ENCODE results near the gene APBB2.

Gene APBB2

DNA sequence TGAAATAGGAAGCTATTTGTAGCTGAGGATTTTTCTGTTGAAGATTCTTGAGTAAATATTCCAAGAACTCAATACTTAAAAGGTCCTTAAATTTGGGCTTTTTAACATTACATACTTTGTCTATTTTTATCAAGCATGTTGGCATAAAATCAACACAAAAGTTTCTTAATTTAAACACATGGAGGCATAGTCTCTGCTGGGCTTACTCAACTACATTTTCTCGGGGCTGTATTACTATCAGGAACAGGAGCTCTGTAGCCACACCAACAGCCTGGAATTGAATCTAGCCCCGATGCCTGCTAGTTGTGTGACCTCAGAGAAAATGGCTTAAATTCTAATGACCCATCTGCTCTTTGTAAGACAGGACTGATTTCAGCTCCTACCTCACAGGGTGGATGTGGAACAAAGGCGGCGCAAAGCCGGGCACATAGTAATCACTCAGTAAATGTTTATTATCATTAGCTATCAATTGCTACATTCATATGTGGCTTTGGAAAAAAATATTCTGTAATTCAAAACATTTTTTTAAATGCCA, 257.6 kb downstream of the APBB2 start:
- no peak overlapping the region for H2BK12ac ChIP-seq (ENCODE audit: low read length in 2 of 2)

DNA sequence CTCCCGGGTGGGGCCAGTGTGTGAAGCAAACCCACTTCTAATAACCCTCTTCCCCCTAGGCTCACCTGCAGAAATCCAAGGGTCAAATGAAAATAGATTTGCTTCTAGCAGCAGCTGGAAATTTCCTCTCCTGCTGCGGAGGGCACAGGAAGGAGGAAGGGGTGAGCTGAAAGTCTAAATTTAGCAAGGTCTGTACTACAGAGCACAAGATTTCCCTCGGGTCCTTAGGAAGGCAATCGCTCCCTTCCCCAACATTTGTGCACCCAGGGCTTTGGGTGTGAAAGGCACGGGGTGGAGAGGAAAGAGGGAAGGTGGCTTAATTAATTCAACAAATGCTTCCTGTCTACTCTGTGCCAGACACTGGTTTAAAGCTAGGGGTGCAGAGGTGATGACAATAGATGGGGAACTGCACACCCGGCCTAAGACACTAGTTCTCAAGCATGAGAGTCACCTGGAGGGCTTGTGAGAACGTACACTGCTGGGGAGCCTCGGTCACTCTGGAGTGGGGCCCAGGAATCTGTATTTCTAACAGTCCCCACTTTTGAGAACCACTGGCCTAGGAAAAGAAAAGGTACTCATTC, 260.2 kb downstream of the APBB2 start:
- Histone ChIP-seq H4K91ac (ENCODE audit: low read length) (no peak overlapping the region), H3K9me3 (ENCODE audit: control insufficient read depth, low read length) (no peaks in the 10 kb centered on the region), H3K27ac (ENCODE audit: low read length, poor library complexity, severe bottlenecking) (no peak overlapping the region), H3K18ac (ENCODE audit: low read depth in 1 of 2, low read length in 2 of 2) (peak overlapping the region; percentile 23 to 57), H3K9ac (ENCODE audit: low read length) (peak overlapping the region; percentile 46), H3K79me1 (replicated peaks; ENCODE audit: low read length, poor library complexity, severe bottlenecking) (peaks cover 39% of the 10 kb centered on the region), H3K4ac (ENCODE audit: low read depth in 1 of 2, low read length in 2 of 2) (peak overlapping the region in 1 of 2 experiments; percentile 46), H2BK5ac (ENCODE audit: low read depth, low read length, poor library complexity, severe bottlenecking) (no peak overlapping the region), H4K8ac (ENCODE audit: low read length) (no peak overlapping the region), H2AK5ac (ENCODE audit: low read length, severe bottlenecking) (no peak overlapping the region), H3K23ac (ENCODE audit: low read length in 2 of 2) (no peak overlapping the region), H3K14ac (ENCODE audit: low read length in 2 of 2) (peak overlapping the region in 1 of 2 experiments; percentile 8), H3K36me3 (ENCODE audit: control insufficient read depth in 1 of 2, insufficient read depth in 2 of 2, low read depth in 1 of 2, low read length in 2 of 2) (peaks cover 0 to 11% of the 10 kb centered on the region in 2 experiments), H2BK12ac (ENCODE audit: low read length in 2 of 2) (peak overlapping the region in 1 of 2 experiments; percentile 71), H2BK120ac (ENCODE audit: low read depth, low read length) (no peak overlapping the region), H3K27me3 (ENCODE audit: control insufficient read depth in 1 of 2, insufficient read depth in 1 of 2, low read length in 2 of 2) (no peaks in the 10 kb centered on the region), H2BK15ac (ENCODE audit: low read depth, poor library complexity, severe bottlenecking) (no peak overlapping the region), H2AFZ (ENCODE audit: low read depth, low read length) (no peak overlapping the region), H3K4me1 (ENCODE audit: control insufficient read depth, insufficient read depth, low read depth, low read length) (peaks cover 3% of the 10 kb centered on the region), H3K4me3 (ENCODE audit: insufficient read depth in 1 of 2, low read depth in 1 of 2, low read length in 2 of 2) (peak overlapping the region in 1 of 2 experiments; percentile 18), H3K4me2 (ENCODE audit: low read length, poor library complexity, severe bottlenecking) (no peak overlapping the region)
- WGBS, result 77% methylated on average over 8 of the region's 8 CpGs
- DNase-seq, result no peak

More for the DNA sequence above, 257.6 kb downstream of the APBB2 start:
- Histone ChIP-seq H3K23ac (ENCODE audit: low read length in 2 of 2) (no peak overlapping the region), H3K4me2 (ENCODE audit: low read length, poor library complexity, severe bottlenecking) (no peak overlapping the region), H2BK5ac (ENCODE audit: low read depth, low read length, poor library complexity, severe bottlenecking) (no peak overlapping the region), H3K79me1 (replicated peaks; ENCODE audit: low read length, poor library complexity, severe bottlenecking) (peaks cover 33% of the 10 kb centered on the region), H3K14ac (ENCODE audit: low read length in 2 of 2) (no peak overlapping the region), H3K27ac (ENCODE audit: low read length, poor library complexity, severe bottlenecking) (no peak overlapping the region), H3K9ac (ENCODE audit: low read length) (no peak overlapping the region), H3K4me3 (ENCODE audit: insufficient read depth in 1 of 2, low read depth in 1 of 2, low read length in 2 of 2) (no peak overlapping the region), H2BK15ac (ENCODE audit: low read depth, poor library complexity, severe bottlenecking) (no peak overlapping the region), H3K27me3 (ENCODE audit: control insufficient read depth in 1 of 2, insufficient read depth in 1 of 2, low read length in 2 of 2) (no peaks in the 10 kb centered on the region), H4K91ac (ENCODE audit: low read length) (no peak overlapping the region), H3K4ac (ENCODE audit: low read depth in 1 of 2, low read length in 2 of 2) (no peak overlapping the region), H2BK120ac (ENCODE audit: low read depth, low read length) (no peak overlapping the region), H3K36me3 (ENCODE audit: control insufficient read depth in 1 of 2, insufficient read depth in 2 of 2, low read depth in 1 of 2, low read length in 2 of 2) (peaks cover 0 to 8% of the 10 kb centered on the region in 2 experiments), H2AK5ac (ENCODE audit: low read length, severe bottlenecking) (no peak overlapping the region), H3K4me1 (ENCODE audit: control insufficient read depth, insufficient read depth, low read depth, low read length) (peaks cover 3% of the 10 kb centered on the region), H4K8ac (ENCODE audit: low read length) (no peak overlapping the region), H3K18ac (ENCODE audit: low read depth in 1 of 2, low read length in 2 of 2) (no peak overlapping the region), H2AFZ (ENCODE audit: low read depth, low read length) (no peak overlapping the region), H3K9me3 (ENCODE audit: control insufficient read depth, low read length) (no peaks in the 10 kb centered on the region)
- 99% methylated on average over 2 of the region's 5 CpGs for WGBS
- DNase-seq, result no peak

DNA sequence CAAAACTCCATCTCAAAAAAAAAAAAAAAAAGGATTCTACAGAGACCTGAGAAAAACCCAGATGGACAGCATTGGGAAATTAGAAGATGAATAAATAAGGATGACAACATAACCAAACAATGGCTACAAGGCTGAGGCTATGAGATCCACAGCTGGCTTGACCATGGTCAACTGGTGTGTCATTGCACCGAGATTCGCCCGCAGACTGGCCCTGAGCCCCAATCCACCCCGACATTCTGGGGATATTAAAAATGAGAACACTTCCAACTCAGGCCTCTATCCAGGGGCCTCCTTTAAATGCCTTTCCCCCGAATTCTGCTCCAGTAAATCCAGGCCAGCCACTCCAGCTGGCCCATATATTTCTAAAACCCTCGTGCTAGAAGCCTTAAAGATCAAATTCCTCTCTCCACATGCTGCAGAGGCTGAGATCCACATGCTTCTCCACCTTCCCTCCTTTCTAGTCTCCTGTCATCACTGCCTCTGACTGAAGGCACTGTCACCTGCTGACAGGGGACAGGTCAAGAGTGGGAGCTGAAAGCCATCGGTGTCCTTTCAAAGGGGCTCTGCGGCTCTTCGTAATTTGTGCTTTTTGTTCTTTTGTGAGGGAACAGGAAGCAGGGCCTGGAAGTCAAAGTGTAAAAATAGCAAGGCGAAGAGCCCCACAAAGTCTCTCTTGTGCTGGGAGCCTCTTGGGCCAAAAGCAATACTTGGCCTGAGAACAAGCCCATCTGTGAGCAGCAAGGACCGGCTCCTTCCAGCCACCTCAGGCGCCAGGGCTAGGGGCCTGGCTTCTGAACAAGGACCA, 260.9 kb downstream of the APBB2 start:
- H3K4me1 ChIP-seq (ENCODE audit: control insufficient read depth, insufficient read depth, low read depth, low read length), result peaks cover 3% of the 10 kb centered on the region
- no peak overlapping the region for H3K4ac ChIP-seq (ENCODE audit: low read depth in 1 of 2, low read length in 2 of 2)
- H3K9ac ChIP-seq (ENCODE audit: low read length), result peak overlapping the region; percentile 46
- no peak overlapping the region for H2BK120ac ChIP-seq (ENCODE audit: low read depth, low read length)
- no peak overlapping the region for H2AFZ ChIP-seq (ENCODE audit: low read depth, low read length)
- no peak overlapping the region for H3K27ac ChIP-seq (ENCODE audit: low read length, poor library complexity, severe bottlenecking)
- peak overlapping the region in 1 of 2 experiments; percentile 23 for H3K18ac ChIP-seq (ENCODE audit: low read depth in 1 of 2, low read length in 2 of 2)
- peaks cover 0 to 11% of the 10 kb centered on the region in 2 experiments for H3K36me3 ChIP-seq (ENCODE audit: control insufficient read depth in 1 of 2, insufficient read depth in 2 of 2, low read depth in 1 of 2, low read length in 2 of 2)
- DNase-seq, result no peak
- no peak overlapping the region for H2BK12ac ChIP-seq (ENCODE audit: low read length in 2 of 2)
- H2BK5ac ChIP-seq (ENCODE audit: low read depth, low read length, poor library complexity, severe bottlenecking), result no peak overlapping the region
- WGBS, result 92% methylated on average over 12 of the region's 12 CpGs
- no peak overlapping the region for H2BK15ac ChIP-seq (ENCODE audit: low read depth, poor library complexity, severe bottlenecking)
- H4K91ac ChIP-seq (ENCODE audit: low read length), result no peak overlapping the region
- no peak overlapping the region for H4K8ac ChIP-seq (ENCODE audit: low read length)
- H3K14ac ChIP-seq (ENCODE audit: low read length in 2 of 2), result no peak overlapping the region
- no peaks in the 10 kb centered on the region for H3K9me3 ChIP-seq (ENCODE audit: control insufficient read depth, low read length)
- no peak overlapping the region for H2AK5ac ChIP-seq (ENCODE audit: low read length, severe bottlenecking)
- H3K4me2 ChIP-seq (ENCODE audit: low read length, poor library complexity, severe bottlenecking), result no peak overlapping the region
- no peaks in the 10 kb centered on the region for H3K27me3 ChIP-seq (ENCODE audit: control insufficient read depth in 1 of 2, insufficient read depth in 1 of 2, low read length in 2 of 2)
- H3K23ac ChIP-seq (ENCODE audit: low read length in 2 of 2), result no peak overlapping the region
- H3K4me3 ChIP-seq (ENCODE audit: insufficient read depth in 1 of 2, low read depth in 1 of 2, low read length in 2 of 2), result peak overlapping the region in 1 of 2 experiments; percentile 18
- H3K79me1 ChIP-seq (replicated peaks; ENCODE audit: low read length, poor library complexity, severe bottlenecking), result peaks cover 39% of the 10 kb centered on the region

DNA sequence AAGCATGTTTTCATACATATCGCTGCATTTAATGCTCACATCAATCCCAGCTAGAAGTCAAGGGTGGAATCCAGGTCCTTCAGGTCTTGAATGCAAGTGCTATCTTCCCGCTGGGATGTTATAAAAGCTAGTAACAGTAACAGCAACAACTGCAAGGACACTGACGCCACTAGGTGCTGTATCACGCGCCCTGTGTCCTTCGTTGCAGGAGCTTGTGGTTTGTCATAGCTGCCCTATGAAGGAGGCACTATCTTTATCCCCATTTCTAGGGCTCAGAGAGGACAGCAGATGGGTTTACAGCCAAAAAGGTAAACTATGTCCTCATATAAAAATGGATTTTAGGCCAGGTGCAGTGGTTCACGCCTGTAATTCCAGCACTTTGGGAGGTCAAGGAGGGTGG, 261.7 kb downstream of the APBB2 start:
- Histone ChIP-seq H2BK15ac (ENCODE audit: low read depth, poor library complexity, severe bottlenecking) (no peak overlapping the region), H4K8ac (ENCODE audit: low read length) (no peak overlapping the region), H3K9ac (ENCODE audit: low read length) (no peak overlapping the region), H3K4ac (ENCODE audit: low read depth in 1 of 2, low read length in 2 of 2) (no peak overlapping the region), H3K27me3 (ENCODE audit: control insufficient read depth in 1 of 2, insufficient read depth in 1 of 2, low read length in 2 of 2) (no peaks in the 10 kb centered on the region), H3K4me1 (ENCODE audit: control insufficient read depth, insufficient read depth, low read depth, low read length) (peaks cover 3% of the 10 kb centered on the region), H3K4me3 (ENCODE audit: insufficient read depth in 1 of 2, low read depth in 1 of 2, low read length in 2 of 2) (no peak overlapping the region), H3K18ac (ENCODE audit: low read depth in 1 of 2, low read length in 2 of 2) (no peak overlapping the region), H4K91ac (ENCODE audit: low read length) (no peak overlapping the region), H3K79me1 (replicated peaks; ENCODE audit: low read length, poor library complexity, severe bottlenecking) (peaks cover 44% of the 10 kb centered on the region), H2AK5ac (ENCODE audit: low read length, severe bottlenecking) (no peak overlapping the region), H3K23ac (ENCODE audit: low read length in 2 of 2) (no peak overlapping the region), H2BK12ac (ENCODE audit: low read length in 2 of 2) (no peak overlapping the region), H3K14ac (ENCODE audit: low read length in 2 of 2) (peak overlapping the region in 1 of 2 experiments; percentile 65), H2BK5ac (ENCODE audit: low read depth, low read length, poor library complexity, severe bottlenecking) (no peak overlapping the region), H2BK120ac (ENCODE audit: low read depth, low read length) (no peak overlapping the region), H3K4me2 (ENCODE audit: low read length, poor library complexity, severe bottlenecking) (no peak overlapping the region), H3K27ac (ENCODE audit: low read length, poor library complexity, severe bottlenecking) (no peak overlapping the region), H2AFZ (ENCODE audit: low read depth, low read length) (no peak overlapping the region), H3K36me3 (ENCODE audit: control insufficient read depth in 1 of 2, insufficient read depth in 2 of 2, low read depth in 1 of 2, low read length in 2 of 2) (peaks cover 0 to 11% of the 10 kb centered on the region in 2 experiments), H3K9me3 (ENCODE audit: control insufficient read depth, low read length) (no peaks in the 10 kb centered on the region)
- DNase-seq, result no peak
- WGBS, result 99% methylated on average over 7 of the region's 7 CpGs

Measured in mesenchymal stem cell (in vitro differentiated cells and primary cell).